Panc1 (cell line): Measurements from ENCODE around the gene RTL5. TPM values are rescaled to one million over a fixed set of nuclear protein-coding genes. Genes with fewer than 3 reads are reported as not detected.

Source experiments
- ATAC-seq: fragments of 200-7000 bp; cut with Tn5 transposase; 2 replicates; pipeline ENCODE4 v1.9.1; 2020; ENCODE audit warnings: mild to moderate bottlenecking, moderate library complexity
- BruUV-seq: library from RNA; stranded (reverse); fragments of 400-500 nt; replicated peaks from 2 replicates; lab custom pipeline; 2021; lab: Mats Ljungman, UMichigan
- CTCF ChIA-PET: fragments of 300-600 bp; sonication (Branson Sonifier 250); formaldehyde crosslinking; loops from one replicate; lab custom pipeline; 2022; ENCODE audit warnings: antibody characterized with exemption; lab: Charles Lee
- POLR2A ChIA-PET: fragments of 300-600 bp; sonication (Branson Sonifier 250); formaldehyde crosslinking; loops from one replicate; lab custom pipeline; 2022; ENCODE audit warnings: antibody characterized with exemption; lab: Charles Lee
- DNase-seq: peaks from one replicate; pipeline ENCODE4 v3.0.0-alpha.2; 2010; ENCODE audit warnings: low read depth, low spot score
- H3K27ac ChIP-seq: 2 replicates; pipeline ENCODE4 v1.5.1; 2011; ENCODE audit warnings: mild to moderate bottlenecking, low read length, inconsistent platforms
- H3K27me3 ChIP-seq: fragments of 200-500 bp; sonication (Bioruptor generic); 2 replicates; pipeline ENCODE4 v1.6.0; 2014; ENCODE audit warnings: low read length, inconsistent platforms; ENCODE audit not compliant: control insufficient read depth, insufficient read depth
- H3K36me3 ChIP-seq: fragments of 200-500 bp; sonication (Bioruptor generic); 2 replicates; pipeline ENCODE4 v1.5.1; 2014; ENCODE audit warnings: inconsistent platforms, mild to moderate bottlenecking, low read length, moderate library complexity; ENCODE audit not compliant: control insufficient read depth, insufficient read depth
- H3K4me1 ChIP-seq: 2 replicates; pipeline ENCODE4 v1.5.1; 2011; ENCODE audit warnings: inconsistent platforms, mild to moderate bottlenecking, low read length, moderate library complexity; ENCODE audit not compliant: control insufficient read depth, insufficient read depth
- H3K4me3 ChIP-seq, 2 experiments: 2 replicates each; pipeline ENCODE4 v1.5.1; 2011 to 2012; ENCODE audit warnings: low read depth in 2 of 2, low read length in 2 of 2, mild to moderate bottlenecking in 2 of 2, inconsistent platforms in 1 of 2, moderate library complexity in 1 of 2
- H3K9me3 ChIP-seq: fragments of 200-500 bp; sonication (Bioruptor generic); 2 replicates; pipeline ENCODE4 v1.5.1; 2014; ENCODE audit warnings: low read depth, mild to moderate bottlenecking, inconsistent platforms, low read length, moderate library complexity; ENCODE audit not compliant: control insufficient read depth, insufficient read depth
- CTCF ChIP-seq: fragments of 450-650 bp; IDR thresholded peaks from 2 replicates; pipeline ENCODE4 v1.5.1; 2017; ENCODE audit warnings: mild to moderate bottlenecking
- POLR2AphosphoS5 ChIP-seq: IDR thresholded peaks from 2 replicates; pipeline ENCODE4 v1.6.1; 2012; ENCODE audit warnings: mild to moderate bottlenecking, low read depth, low read length, moderate library complexity
- REST ChIP-seq, 2 experiments: IDR thresholded peaks; 2 replicates each; pipeline ENCODE4 v1.6.1; 2011 to 2012; ENCODE audit warnings: low read depth in 2 of 2, control low read depth in 1 of 2, low read length in 1 of 2, mild to moderate bottlenecking in 1 of 2, moderate library complexity in 1 of 2; ENCODE audit not compliant: insufficient read depth in 1 of 2
- SIN3A ChIP-seq: IDR thresholded peaks from 2 replicates; pipeline ENCODE4 v1.6.1; 2012; ENCODE audit warnings: low read depth, mild to moderate bottlenecking, low read length, moderate library complexity, borderline replicate concordance; ENCODE audit not compliant: insufficient read depth
- TCF7L2 ChIP-seq: IDR thresholded peaks from 2 replicates; pipeline ENCODE4 v1.6.1; 2011; ENCODE audit warnings: mild to moderate bottlenecking, low read depth, low read length, inconsistent platforms
- in situ Hi-C: cut with HindIII; loops from 2 replicates; pipeline ENCODE4 v1.10.0; 2016; ENCODE audit warnings: low sequenced_read_pairs, low pct_unique_long_range_greater_than_20kb
- intact Hi-C: fragments of 100-400 bp; cut with micrococcal nuclease; formaldehyde crosslinking; loops from one replicate; pipeline ENCODE4 v1.10.0; 2022; ENCODE audit not compliant: unreplicated experiment
- total RNA-seq: library from RNA; stranded (reverse); gene quantifications from one replicate; pipeline ENCODE4 v1.2.1, GENCODE V29; 2021; ENCODE audit not compliant: unreplicated experiment

Gene RTL5
- total RNA-seq, 1 experiment from 2014 or later = 11.0 TPM

- no TSS peak for BruUV-seq
Measured at GRCh38 chrX:72142794-72143608, 11.3 kb upstream of the RTL5 start.

More at GRCh38 chrX:72142794-72143608, 11.3 kb upstream of the RTL5 start:
- ChIA-PET CTCF (no interaction called here), POLR2A (no interaction called here)
- H3K4me3 ChIP-seq = no peak overlapping the region
- H3K36me3 ChIP-seq = no peaks in the 10 kb centered on the region
- DNase-seq (no peak), ATAC-seq (no peak)
- no peak overlapping the region for H3K27ac ChIP-seq
- TF ChIP-seq TCF7L2 = no peak
- no peak for TF ChIP-seq REST (IDR thresholded peaks at IDR 0.05; ENCODE audit: insufficient read depth in 1 of 2, low read depth in 2 of 2, low read length in 1 of 2)
- TF ChIP-seq POLR2AphosphoS5 = no peak
- no peak for TF ChIP-seq CTCF
- TF ChIP-seq SIN3A = no peak
- intact Hi-C loops (no loop called here), in situ Hi-C loops (no loop called here)
- no peaks in the 10 kb centered on the region for H3K4me1 ChIP-seq
- no peaks in the 10 kb centered on the region for H3K9me3 ChIP-seq
- H3K27me3 ChIP-seq = no peaks in the 10 kb centered on the region
